ENCODE results near the gene ZNF816.
"Not testable (repeated sequence)": the region's sequence is repeated elsewhere in the genome, so short reads cannot be mapped to it uniquely, and the experiment has no call there.

The ZNF816 gene

DNA sequence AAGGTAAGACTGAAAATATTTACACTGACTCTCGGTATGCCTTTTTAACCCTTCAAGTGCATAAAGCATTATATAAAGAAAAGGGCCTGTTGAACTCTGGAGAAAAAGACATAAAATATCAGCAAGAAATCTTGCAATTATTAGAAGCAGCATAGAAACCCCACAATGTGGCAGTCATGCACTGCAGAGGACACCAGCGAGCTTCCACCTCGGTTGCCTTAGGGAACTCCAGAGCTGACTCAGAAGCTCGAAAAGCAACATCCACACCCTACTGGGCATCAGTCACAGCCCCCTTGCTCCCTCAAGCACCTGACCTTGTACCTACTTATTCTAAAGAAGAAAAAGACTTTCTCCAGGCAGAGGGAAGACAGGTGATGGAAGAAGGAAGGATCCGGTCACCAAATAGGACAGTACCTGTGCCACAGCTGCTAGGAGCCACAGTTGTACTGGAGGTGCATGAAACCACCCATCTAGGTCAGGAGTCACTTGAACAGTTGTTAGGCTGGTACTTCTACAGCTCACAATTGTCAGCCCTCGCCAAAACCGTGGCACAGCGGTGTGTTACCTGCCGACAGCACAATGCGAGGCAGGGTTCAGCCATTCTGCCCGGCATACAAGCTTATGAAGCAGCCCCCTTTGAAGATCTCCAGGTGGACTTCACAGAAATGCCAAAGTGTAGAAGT lies 2.9 kb downstream of the ZNF816 start:
- no peak for DNase-seq (ENCODE audit: low read depth in 2 of 2)

DNA sequence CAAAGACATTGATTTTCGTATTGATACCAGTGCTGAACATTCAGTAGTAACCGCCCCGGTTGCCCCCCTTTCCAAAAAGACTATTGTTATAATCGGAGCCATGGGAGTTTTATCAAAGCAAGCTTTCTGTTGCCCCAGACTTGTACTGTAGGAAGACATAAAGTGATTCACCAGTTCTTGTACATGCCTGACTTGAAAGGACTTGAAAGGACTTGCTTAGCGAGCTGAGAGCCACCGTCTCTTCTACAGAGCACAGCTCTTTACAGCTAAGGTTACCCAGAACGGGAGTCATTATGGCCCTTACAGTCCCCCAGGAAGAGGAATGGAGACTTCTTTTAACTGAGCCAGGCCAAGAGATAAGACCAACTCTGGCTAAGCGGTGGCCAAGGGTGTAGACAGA lies 5.1 kb downstream of the ZNF816 start:
- no peak for DNase-seq (ENCODE audit: low read depth in 2 of 2)

DNA sequence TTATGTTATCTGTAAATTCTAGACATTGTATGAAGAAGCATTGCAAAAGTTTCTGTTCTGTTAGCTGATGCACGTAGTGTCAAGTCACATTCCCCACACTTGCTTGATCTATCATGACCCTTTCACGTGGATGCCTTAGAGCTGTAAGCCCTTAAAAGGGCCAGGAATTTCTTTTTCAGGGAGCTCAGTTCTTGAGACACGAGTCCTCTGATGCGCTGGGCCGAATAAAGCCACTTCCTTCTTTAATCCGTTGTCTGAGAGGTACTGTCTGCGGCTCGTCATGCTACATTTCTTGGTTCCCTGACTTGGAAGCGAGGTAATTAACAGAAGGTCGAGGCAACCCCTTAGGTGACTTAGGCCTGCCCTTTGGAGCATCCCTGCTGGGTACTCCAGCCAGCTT lies 5.8 kb downstream of the ZNF816 start:
- DNase-seq (ENCODE audit: low read depth in 2 of 2) = no peak

- DNase-seq (ENCODE audit: low read depth in 2 of 2) = no peak
Measured at GRCh38 chr19:52949422-52949821, 13.3 kb downstream of the ZNF816 start.

DNA sequence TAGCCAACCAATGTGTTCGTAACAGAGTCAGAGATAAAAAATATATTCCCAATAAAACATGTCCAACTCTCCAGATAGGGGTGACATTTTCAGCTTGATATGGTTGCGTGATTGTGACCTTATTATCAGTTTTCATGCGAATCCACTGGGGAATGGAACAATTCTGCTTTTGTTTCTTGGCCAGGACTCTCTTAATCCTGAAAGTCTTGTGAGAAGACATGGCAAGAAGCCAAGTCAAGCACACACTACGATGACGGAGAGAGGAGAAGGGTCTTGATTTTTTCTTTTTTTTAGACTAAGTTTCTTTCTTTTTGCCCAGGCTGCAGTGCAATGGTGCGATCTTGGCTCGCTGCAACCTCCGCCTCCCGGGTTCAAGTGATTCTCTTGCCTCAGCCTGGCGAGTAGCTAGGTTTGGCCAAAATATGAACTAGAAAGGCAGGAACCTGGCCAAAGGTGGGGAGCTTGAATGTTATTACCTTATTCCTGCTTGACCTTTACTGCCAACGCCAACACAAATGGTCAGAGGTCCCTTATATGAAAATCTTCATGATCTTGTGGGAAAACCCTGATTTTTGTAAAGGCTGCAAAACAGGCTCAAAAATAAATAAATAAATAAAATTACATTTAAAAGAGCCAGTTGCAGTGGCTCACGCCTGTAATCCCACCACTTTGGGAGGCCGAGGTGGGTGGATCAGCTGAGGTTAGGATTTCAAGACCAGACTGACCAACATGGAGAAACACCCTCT lies 14.5 kb downstream of the ZNF816 start:
- DNase-seq (ENCODE audit: low read depth in 2 of 2) = no peak

DNA sequence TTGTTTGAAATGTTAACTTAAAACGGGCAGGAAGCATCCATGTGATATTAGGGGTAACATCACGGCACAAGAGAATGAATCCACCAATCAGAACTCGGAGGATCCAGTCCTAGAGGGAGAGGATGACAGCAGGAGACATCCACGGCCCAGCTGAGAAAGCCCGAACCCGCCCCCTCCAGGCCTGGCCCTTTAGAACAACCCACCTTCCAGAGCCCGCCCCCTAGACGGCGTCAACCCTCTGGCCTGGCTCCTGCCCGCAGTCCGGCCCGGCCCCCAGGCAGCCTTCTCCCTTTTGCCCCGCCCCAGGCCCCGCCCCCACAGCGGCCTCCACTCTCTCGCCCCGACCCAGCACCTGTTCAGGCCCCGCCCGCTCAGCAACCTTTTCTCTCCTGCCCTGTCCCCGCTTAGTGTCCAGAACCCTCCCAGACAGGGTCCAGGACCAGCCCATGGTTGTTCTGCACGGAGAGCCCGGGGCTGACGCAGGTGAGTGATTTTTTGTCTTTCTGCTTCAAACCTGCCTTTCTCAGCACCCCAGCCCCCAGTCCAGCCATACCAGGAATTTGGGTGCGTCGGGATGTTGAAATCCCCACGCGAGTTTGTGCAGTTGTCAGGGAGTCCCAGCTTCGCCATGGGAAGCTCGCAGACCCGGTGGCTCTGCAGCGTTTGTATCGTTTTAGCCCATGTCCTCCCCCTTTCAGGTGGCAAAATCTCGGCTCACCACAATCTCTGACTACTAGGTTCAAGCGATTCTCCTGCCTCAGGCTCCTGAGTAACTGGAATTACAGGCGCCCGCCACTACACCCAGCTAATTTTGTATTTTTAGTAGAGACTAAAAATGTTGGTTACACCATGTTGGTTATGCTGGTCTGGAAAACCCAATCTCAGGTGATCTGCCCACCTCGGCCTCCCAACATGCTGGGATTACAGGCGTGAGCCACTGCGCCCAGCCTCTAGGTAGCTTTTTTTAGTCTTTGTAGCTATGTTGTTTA lies 16.1 kb downstream of the ZNF816 start:
- no peak for DNase-seq (ENCODE audit: low read depth in 2 of 2)

GRCh38 chr19:52945652-52946321 lies 16.9 kb downstream of the ZNF816 start:
- DNase-seq (ENCODE audit: low read depth in 2 of 2) = no peak

DNA sequence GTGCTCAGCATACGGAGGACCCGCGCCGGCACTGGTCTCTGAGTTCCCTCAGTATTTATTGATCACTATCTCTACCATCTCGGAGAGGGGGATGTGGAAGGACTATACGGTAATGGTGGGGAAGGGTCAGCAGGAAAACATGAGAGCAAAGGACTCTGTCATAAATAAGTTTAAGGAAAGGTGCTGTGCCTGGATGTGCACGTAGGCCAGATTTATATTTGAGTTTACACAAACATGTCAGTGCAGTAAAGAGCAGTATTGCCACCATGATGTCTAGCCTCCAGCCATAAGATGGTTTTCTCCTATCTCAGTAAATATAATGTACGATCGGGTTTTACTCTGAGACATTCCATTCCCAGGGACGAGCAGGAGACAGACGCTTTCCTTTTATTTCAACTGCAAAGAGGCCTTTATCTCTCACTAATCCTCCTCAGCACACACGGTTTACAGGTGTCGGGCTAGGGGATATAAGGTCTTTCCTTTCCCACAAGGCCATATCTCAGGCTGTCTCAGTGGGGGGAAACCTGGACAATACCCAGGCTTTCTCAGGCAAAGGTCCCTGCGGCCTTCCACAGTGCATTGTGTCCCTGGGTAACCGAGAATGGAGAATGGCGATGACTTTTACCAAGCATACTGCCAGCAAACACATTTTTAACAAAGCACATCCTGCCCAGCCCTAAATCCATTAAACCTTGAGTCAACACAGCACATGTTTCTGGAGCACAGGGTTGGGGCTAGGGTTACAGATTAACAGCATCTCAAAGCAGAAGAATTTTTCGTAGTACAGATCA lies 17.8 kb downstream of the ZNF816 start:
- DNase-seq (ENCODE audit: low read depth in 2 of 2) = not testable (repeated sequence)

DNA sequence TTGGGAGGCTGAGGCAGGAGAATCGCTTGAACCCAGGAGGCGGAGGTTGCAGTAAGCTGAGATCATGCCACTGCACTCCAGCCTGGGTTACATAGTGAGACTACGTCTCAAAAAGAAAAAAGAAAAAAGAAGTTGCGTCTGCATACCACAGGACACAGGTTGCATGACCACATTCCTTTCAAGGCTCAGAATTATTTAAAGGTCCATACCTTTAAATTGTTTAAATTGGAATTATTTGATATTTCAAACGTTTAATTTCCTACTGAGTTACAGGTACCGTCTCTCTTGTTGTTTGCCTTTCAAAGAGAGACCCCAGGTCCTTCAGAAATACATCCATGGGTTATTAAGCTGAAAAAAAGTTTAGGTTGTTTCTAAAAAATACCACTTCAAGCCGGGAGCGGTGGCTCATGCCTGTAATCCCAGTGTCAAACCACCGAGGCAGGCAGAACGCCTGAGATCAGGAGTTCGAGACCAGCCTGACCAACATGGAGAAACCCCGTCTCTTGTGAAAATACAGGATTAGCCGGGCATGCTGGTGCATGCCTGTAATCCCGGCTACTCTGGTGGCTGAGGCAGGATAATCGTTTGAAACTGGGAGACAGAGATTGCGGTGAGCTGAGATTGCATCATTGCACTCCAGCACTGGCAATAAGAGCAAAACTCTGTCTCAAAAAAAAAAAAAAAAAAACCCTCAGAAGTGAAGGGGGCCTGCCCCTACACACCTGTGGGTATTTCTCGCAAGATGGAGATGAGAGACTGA lies 18.6 kb downstream of the ZNF816 start:
- no peak for DNase-seq (ENCODE audit: low read depth in 2 of 2)

- no peak for DNase-seq (ENCODE audit: low read depth in 2 of 2)
Measured at GRCh38 chr19:52943134-52943883, 19.4 kb downstream of the ZNF816 start.

GRCh38 chr19:52942386-52943133 lies 20.1 kb downstream of the ZNF816 start:
- peak; percentile 52 to 56 for DNase-seq (ENCODE audit: low read depth in 2 of 2)

DNA sequence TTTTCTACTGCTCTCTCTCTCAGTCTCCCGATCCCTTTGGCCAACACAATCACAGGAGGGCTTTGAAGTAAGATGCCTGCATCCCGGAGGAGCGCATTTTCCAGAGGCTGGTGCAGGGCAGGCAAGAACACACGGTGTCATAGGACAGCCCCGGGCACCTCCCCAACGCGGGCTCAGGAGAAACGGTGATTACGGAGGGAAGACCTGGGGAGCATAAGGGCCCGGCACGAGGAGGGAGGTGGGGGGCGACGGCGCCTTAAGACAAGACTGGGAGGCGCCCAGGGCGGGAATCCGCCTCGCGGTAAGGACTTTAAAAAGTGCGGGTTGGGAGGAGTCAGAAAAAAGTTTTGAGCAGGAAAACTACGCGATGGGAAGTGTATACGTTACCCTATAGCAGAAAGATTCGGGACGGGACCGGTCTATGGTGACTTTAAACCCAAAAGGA lies 20.7 kb downstream of the ZNF816 start:
- DNase-seq (ENCODE audit: low read depth in 2 of 2) = no peak

DNA sequence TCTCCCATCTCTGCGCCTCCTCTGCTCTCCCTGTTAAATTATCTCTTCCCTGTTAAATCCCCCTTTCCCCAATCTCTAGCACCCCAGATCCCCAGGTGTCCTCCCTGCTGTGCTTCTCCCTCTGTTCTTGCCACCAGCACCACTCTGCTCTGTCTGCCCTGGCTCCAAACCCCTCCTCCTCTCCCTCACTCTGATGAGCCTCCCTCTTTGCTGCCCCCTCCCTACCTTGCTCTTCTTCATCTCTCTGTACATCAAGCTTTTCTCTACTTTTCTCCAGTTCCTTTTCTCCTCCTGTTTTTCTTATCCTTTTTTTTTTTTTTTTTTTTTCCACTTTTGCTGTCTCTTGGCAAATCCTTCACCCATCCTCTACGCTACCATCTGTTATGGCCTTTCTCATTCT lies 21.2 kb downstream of the ZNF816 start:
- DNase-seq (ENCODE audit: low read depth in 2 of 2) = not testable (repeated sequence)

DNA sequence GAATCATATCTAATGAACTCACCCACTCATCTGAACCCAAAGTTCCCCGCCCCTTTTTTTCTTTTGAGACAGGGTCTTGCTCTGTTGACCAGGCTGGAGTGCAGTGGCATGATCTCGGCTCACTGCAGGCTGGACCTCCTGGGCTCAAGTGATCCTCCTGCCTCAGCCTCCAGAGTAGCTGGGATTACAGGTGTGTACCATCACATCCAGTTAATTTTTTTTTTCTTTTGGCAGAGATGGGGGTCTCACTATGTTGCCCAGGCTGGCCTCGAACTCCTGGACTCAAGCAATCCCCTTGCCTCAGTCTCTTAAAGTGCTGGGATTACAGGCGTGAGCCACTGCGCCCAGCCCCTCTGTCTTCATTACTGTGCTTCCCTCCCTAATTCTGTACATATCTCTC lies 21.8 kb downstream of the ZNF816 start:
- not testable (repeated sequence) for DNase-seq (ENCODE audit: low read depth in 2 of 2)

DNA sequence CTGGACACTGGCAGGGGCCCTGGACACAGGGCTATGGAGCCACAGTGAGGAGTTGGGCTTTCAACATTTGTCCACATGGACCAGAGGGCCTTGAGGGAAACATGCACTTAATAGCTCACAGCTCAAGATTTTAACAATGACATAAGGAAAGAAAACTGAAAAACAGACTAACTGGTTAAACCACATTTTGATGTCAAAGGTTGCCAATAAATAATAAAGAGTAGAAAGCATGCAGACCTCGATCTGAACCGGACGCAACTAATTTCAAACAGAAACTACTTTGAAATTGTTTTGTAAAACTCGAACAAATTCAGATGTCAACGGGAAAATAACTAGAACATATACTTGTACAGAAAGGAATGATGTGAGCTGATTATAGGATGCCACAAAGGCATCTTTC lies 23.9 kb downstream of the ZNF816 start:
- DNase-seq (ENCODE audit: low read depth in 2 of 2) = no peak

- no peak for DNase-seq (ENCODE audit: low read depth in 2 of 2)
Measured at GRCh38 chr19:52936954-52937325, 25.7 kb downstream of the ZNF816 start.

GRCh38 chr19:52936151-52936953 lies 26.3 kb downstream of the ZNF816 start:
- no peak for DNase-seq (ENCODE audit: low read depth in 2 of 2)

DNA sequence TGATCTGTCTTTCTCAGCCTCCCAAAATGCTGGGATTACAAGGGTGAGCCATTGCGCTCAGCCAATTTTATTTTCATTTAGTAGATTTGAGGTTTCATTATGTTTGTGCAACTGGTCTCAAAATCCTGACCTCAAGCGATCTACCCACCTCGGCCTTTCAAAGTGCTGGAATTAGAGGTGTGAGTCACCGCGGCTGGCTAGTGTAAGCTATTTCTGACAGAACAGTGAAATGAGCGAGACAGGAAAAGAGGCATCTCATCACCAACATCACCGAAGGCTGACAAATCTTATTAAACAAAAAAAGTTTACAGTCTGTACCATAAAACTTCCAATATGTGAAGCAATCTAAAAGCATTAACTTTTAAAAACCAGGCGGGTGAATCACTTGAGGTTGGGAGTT lies 27.2 kb downstream of the ZNF816 start:
- no peak for DNase-seq (ENCODE audit: low read depth in 2 of 2)

Measured in fibroblast of skin of left quadriceps (primary cell).